OCI-LY7 (cell line): ENCODE measurements around the gene CARD14.

Source experiments
- EZH2phosphoT487 ChIP-seq: fragments of 200-600 bp; sonication (generic); IDR thresholded peaks from 2 replicates; pipeline ENCODE4 v1.6.1; 2018; ENCODE audit warnings: low read depth, borderline replicate concordance, mild to moderate bottlenecking, mixed run types, antibody characterized with exemption, low read length, moderate library complexity, mixed read lengths
- TF ChIP-seq, protein P1 (sequence below): fragments of 200-600 bp; sonication (generic); conservative IDR thresholded peaks from 2 replicates; pipeline ENCODE4 v1.5.1; 2014; ENCODE audit warnings: mild to moderate bottlenecking, antibody characterized with exemption, low read length, moderate library complexity, mixed read lengths

- TF ChIP-seq, protein P1, sequence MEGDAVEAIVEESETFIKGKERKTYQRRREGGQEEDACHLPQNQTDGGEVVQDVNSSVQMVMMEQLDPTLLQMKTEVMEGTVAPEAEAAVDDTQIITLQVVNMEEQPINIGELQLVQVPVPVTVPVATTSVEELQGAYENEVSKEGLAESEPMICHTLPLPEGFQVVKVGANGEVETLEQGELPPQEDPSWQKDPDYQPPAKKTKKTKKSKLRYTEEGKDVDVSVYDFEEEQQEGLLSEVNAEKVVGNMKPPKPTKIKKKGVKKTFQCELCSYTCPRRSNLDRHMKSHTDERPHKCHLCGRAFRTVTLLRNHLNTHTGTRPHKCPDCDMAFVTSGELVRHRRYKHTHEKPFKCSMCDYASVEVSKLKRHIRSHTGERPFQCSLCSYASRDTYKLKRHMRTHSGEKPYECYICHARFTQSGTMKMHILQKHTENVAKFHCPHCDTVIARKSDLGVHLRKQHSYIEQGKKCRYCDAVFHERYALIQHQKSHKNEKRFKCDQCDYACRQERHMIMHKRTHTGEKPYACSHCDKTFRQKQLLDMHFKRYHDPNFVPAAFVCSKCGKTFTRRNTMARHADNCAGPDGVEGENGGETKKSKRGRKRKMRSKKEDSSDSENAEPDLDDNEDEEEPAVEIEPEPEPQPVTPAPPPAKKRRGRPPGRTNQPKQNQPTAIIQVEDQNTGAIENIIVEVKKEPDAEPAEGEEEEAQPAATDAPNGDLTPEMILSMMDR: no peak
- no peak for TF ChIP-seq EZH2phosphoT487
Measured at GRCh38 chr17:80228477-80228876, 58.6 kb downstream of the CARD14 start.
